Lung (tissue), 12 donors: Measurements from ENCODE around the gene LINC00237. TPM values are rescaled to one million over a fixed set of nuclear protein-coding genes. Genes with fewer than 3 reads are reported as not detected.

Experiments used
- ATAC-seq: fragments of 200-7000 bp; cut with Tn5 transposase; one replicate; pipeline ENCODE4 v1.9.1; 2020; ENCODE audit warnings: moderate number of reproducible peaks; ENCODE audit not compliant: insufficient read depth, low FRiP score
- DNase-seq, 3 donors: peaks; one replicate each; pipeline ENCODE4 v3.0.0-alpha.2; 2013 to 2017
- H3K27ac ChIP-seq, 2 donors: one replicate each; pipeline ENCODE4 v1.5.1; 2013; ENCODE audit warnings: mild to moderate bottlenecking in 2 of 2, moderate library complexity in 2 of 2, control low read depth in 1 of 2, inconsistent platforms in 1 of 2, low read depth in 1 of 2, low read length in 1 of 2
- H3K27me3 ChIP-seq, 3 donors: one replicate each; pipeline ENCODE4 v1.5.1; 2013; ENCODE audit warnings: low read length in 2 of 3; ENCODE audit not compliant: control insufficient read depth in 3 of 3, insufficient read depth in 3 of 3
- H3K36me3 ChIP-seq, 4 donors: one replicate each; pipeline ENCODE4 v1.5.1; 2013; ENCODE audit warnings: low read length in 4 of 4, mild to moderate bottlenecking in 1 of 4, moderate library complexity in 1 of 4; ENCODE audit not compliant: control insufficient read depth in 4 of 4, insufficient read depth in 4 of 4
- H3K4me1 ChIP-seq, 5 donors: one replicate each; pipeline ENCODE4 v1.5.1; 2013; ENCODE audit warnings: low read length in 5 of 5, mild to moderate bottlenecking in 2 of 5, moderate library complexity in 1 of 5; ENCODE audit not compliant: control insufficient read depth in 5 of 5, insufficient read depth in 5 of 5
- H3K4me3 ChIP-seq: one replicate; pipeline ENCODE4 v1.5.1; 2013; ENCODE audit warnings: mild to moderate bottlenecking, control low read depth, moderate library complexity
- H3K9ac ChIP-seq, 2 donors: one replicate each; pipeline ENCODE4 v1.5.1; 2013; ENCODE audit warnings: low read length in 2 of 2, control low read depth in 1 of 2; ENCODE audit not compliant: insufficient read depth in 1 of 2
- H3K9me3 ChIP-seq, 4 donors: one replicate each; pipeline ENCODE4 v1.5.1; 2013; ENCODE audit warnings: low read length in 3 of 4, mild to moderate bottlenecking in 1 of 4, moderate library complexity in 1 of 4; ENCODE audit not compliant: control insufficient read depth in 4 of 4, insufficient read depth in 3 of 4
- CTCF ChIP-seq: IDR thresholded peaks from 2 replicates; pipeline ENCODE4 v1.5.1; 2012; ENCODE audit warnings: mild to moderate bottlenecking; ENCODE audit errors: control extremely low read depth, extremely low read depth
- WGBS, 2 donors: extraction: QIAGEN DNeasy Blood & Tissue Kit; methylation state at CpG; one replicate each; pipeline ENCODE4 v1.1.7; 2013; 5-methylcytosine and 5-hydroxymethylcytosine counted together
- polyA plus RNA-seq, 2 donors: library from polyadenylated mRNA; stranded (reverse); fragments of 200-250 nt; gene quantifications; one replicate each; pipeline ENCODE4 v1.2.1, GENCODE V29; 2013
- total RNA-seq, 2 donors: library from RNA; depleted of rRNA in 1 of 2; stranded (reverse); fragments of >200 nt in 1 of 2; gene quantifications; one replicate each; pipeline ENCODE4 v1.2.1, GENCODE V29; 2014 to 2021
- donor health status: control.
- donor health status: control.
- donor health status: Bipolar disorder and iron deficiency.
- donor health status: healthy.
- donor health status: DM: yes; HTN: yes; CAD: no.

LINC00237 gene
- total and polyA plus RNA-seq, 4 donors, result 0.03 TPM; not detected in 3

GRCh38 chr20:21105429-21106170 lies 558 bp downstream of the LINC00237 start:
- Histone ChIP-seq H3K27ac (no peak overlapping the region), H3K9ac (no peak overlapping the region), H3K9me3 (peaks cover 0 to 12% (median 0%) of the 10 kb centered on the region in 4 donors), H3K27me3 (peaks cover 11 to 96% (median 83%) of the 10 kb centered on the region in 3 donors), H3K4me3 (no peak overlapping the region), H3K36me3 (no peaks in the 10 kb centered on the region), H3K4me1 (peaks cover 0 to 28% (median 0%) of the 10 kb centered on the region in 5 donors)
- DNase-seq (peak in 2 of 3 donors; percentile 13 to 16), ATAC-seq (no peak)
- no peak for TF ChIP-seq CTCF
- 2 to 4% methylated on average over 49 to 50 of the region's 50 CpGs for WGBS, 2 donors

GRCh38 chr20:21104921-21105320 lies 1.2 kb downstream of the LINC00237 start:
- H3K4me1 ChIP-seq, result peaks cover 0 to 28% (median 0%) of the 10 kb centered on the region in 5 donors
- no peak for ATAC-seq
- no peak for DNase-seq
- no peak overlapping the region for H3K9ac ChIP-seq
- peaks cover 0 to 12% (median 0%) of the 10 kb centered on the region in 4 donors for H3K9me3 ChIP-seq
- 2 to 5% methylated on average over 16 of the region's 16 CpGs for WGBS, 2 donors
- no peak overlapping the region for H3K4me3 ChIP-seq
- no peak overlapping the region for H3K27ac ChIP-seq
- H3K36me3 ChIP-seq, result no peaks in the 10 kb centered on the region
- H3K27me3 ChIP-seq, result peaks cover 11 to 98% (median 86%) of the 10 kb centered on the region in 3 donors
- TF ChIP-seq CTCF, result no peak

GRCh38 chr20:21104466-21104761 lies 1.7 kb downstream of the LINC00237 start:
- Histone ChIP-seq H3K9me3 (peaks cover 0 to 12% (median 0%) of the 10 kb centered on the region in 4 donors), H3K4me3 (no peak overlapping the region), H3K4me1 (peaks cover 0 to 28% (median 0%) of the 10 kb centered on the region in 5 donors), H3K9ac (no peak overlapping the region), H3K36me3 (no peaks in the 10 kb centered on the region), H3K27ac (no peak overlapping the region), H3K27me3 (peaks cover 11 to 98% (median 88%) of the 10 kb centered on the region in 3 donors)
- TF ChIP-seq CTCF, result no peak
- ATAC-seq, result no peak
- DNase-seq, result no peak
- WGBS, 2 donors, result 11 to 12% methylated on average over 5 of the region's 5 CpGs
